GM12865 (cell line): ENCODE measurements around the gene PCNX4.

Experiments
- DNase-seq: peaks from one replicate; pipeline ENCODE4 v3.0.0; 2010; ENCODE audit warnings: low read depth
- H3K4me3 ChIP-seq: 2 replicates; pipeline ENCODE4 v1.5.1; 2011; ENCODE audit warnings: mild to moderate bottlenecking, low read depth, low read length, control low read depth
- TF ChIP-seq, protein P1 (sequence below): IDR thresholded peaks from 2 replicates; pipeline ENCODE4 v1.5.1; 2011; ENCODE audit warnings: low read length, control low read depth, low read depth, inconsistent platforms; ENCODE audit not compliant: insufficient read depth; ENCODE audit errors: missing control alignments

The PCNX4 gene

DNA sequence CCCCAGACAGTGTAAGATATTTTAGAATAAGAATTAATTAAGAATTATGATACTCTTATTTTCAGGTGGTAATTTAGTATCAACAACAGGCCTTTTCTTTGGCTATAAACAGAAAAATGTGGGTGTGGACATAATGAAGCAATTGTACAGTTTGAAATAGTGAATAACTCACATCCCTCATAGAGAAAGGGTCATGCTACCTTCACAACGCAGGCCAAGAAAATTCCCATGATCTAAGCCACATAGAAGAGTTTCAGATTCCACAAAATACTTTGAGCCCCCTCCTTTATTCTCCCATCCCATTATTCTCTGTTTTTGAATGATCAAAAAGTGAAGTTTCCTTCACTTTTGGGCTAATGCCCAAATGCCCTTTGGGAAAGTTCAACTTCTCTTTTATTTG is 97.0 kb downstream of the PCNX4 start:
- TF ChIP-seq, protein P1, sequence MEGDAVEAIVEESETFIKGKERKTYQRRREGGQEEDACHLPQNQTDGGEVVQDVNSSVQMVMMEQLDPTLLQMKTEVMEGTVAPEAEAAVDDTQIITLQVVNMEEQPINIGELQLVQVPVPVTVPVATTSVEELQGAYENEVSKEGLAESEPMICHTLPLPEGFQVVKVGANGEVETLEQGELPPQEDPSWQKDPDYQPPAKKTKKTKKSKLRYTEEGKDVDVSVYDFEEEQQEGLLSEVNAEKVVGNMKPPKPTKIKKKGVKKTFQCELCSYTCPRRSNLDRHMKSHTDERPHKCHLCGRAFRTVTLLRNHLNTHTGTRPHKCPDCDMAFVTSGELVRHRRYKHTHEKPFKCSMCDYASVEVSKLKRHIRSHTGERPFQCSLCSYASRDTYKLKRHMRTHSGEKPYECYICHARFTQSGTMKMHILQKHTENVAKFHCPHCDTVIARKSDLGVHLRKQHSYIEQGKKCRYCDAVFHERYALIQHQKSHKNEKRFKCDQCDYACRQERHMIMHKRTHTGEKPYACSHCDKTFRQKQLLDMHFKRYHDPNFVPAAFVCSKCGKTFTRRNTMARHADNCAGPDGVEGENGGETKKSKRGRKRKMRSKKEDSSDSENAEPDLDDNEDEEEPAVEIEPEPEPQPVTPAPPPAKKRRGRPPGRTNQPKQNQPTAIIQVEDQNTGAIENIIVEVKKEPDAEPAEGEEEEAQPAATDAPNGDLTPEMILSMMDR = no peak

DNA sequence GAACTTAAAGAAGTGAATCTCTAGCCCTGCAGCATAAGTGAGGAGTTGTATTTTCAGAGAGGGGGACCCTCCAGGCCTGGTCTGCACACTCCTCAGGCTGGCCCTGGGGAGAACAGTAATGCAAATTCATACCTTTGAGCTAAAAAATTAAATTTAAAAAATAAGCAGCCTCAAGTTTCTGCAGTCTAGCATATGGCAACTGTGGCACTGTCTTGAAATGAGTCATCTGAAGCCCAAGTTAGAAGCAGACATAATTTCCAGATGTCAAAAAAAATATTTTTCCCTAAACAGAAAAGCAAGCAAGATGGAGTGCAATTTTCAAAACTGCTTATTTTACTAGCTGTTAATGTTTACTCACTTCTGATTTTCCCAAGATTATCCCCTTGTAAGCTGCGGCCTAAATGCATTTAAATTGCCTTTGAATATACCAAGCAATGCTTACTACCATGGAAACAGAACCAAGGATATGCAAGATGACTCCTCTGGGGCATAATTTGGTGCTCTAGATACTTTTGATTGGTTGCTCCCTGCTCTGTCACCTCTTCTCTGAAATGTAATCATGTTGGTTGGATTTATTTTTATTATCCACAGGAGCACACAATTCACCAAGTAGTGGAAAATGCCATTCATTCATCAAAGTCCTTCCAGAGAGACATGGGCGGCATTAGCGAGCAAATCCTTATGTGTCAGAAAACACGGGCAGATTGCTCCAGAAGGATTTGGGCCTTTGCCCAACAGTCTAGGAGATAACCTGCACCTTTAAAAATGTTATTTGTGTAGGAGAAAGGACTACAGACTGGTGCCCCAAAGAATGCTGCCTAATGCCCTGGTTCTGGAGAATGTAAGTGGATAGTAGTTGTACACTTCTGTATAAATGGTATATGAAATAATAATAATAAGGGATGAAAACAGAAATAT is 98.5 kb downstream of the PCNX4 start:
- peak; percentile 42 for DNase-seq
- H3K4me3 ChIP-seq = no peak overlapping the region
- TF ChIP-seq, protein P1 = no peak

More for the DNA sequence above, 97.0 kb downstream of the PCNX4 start:
- no peak for DNase-seq
- no peak overlapping the region for H3K4me3 ChIP-seq

DNA sequence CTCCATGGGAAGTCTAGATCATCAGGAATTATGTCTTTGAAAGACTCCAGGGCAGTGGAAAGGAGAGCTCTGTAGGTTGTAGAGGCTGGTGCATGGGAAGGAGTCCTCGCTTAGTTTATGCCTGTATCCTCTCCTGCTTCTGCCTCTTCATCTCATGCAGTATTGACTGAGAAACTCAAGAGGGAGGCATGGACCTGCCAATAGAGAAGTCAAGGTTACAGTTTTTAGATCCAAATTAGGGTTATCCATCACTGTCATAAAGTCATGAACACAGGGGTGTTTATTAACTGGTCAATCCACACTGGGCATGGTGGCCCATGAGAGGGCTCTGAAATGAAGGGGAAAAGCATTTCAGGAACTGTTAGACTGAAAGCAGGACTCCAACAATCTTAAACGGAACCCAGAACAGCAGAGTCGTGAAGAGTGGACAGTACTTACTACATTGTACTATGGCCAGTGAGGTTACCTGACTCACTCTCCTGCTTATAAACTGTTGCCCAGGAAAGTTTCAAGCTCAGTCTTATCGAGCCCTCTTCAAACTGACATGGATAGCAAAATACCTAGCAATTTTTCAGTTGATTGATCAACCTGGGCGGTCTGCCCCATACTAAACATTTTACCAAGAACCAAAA is 103.6 kb downstream of the PCNX4 start:
- H3K4me3 ChIP-seq = no peak overlapping the region
- TF ChIP-seq, protein P1 = peak; percentile 52
- DNase-seq = peak; percentile 57

DNA sequence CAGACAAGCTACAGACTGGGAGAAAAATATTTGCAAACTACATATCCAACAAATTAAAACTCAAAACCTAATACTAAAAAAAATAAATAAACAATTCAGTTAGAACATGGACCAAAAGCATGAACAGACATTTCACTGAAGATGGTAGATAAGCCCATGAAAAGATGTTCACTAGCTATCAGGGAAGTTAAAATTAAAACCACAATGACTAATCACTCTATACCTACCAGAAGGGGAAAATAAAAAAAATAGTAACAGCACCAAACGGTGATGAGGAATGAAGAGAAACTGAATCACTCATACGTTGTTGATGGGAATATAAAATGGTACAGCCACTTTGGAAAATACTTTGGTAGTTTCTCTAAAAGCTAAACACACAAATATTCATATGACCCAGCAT is 104.6 kb downstream of the PCNX4 start:
- TF ChIP-seq, protein P1 = no peak
- H3K4me3 ChIP-seq = no peak overlapping the region
- DNase-seq = no peak

DNA sequence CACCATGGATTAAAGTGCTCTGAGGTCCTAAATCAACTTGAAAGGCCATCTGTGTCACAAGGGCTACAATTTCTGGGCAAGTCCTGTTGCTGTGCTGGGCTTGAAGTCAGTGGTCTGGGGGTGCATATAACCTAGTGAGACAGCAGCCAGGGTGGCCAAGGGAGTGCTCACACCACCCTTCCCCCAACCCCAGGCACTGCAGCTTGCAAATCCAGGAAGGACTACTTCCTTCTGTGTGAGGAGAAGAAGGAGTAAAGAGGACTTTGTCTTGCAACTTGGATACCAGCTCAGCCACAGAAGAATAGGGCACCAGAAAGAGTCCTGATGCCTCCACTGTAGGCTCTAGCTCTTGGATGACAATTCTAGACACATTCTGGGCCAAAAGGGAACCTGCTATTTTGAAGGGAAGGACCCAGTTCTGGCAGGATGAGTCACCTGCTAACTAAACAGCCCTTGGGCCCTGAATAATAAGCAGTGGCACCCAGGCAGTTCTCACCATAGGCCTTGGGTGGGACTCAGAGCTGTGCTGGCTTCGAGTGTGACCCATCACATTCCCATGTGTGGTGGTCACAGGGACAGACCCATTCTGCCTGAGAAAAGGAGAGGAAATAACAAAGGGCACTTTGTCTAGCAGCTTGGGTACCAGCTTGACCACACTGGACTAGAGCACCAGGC is 106.0 kb downstream of the PCNX4 start:
- no peak for DNase-seq
- TF ChIP-seq, protein P1 = no peak
- no peak overlapping the region for H3K4me3 ChIP-seq

DNA sequence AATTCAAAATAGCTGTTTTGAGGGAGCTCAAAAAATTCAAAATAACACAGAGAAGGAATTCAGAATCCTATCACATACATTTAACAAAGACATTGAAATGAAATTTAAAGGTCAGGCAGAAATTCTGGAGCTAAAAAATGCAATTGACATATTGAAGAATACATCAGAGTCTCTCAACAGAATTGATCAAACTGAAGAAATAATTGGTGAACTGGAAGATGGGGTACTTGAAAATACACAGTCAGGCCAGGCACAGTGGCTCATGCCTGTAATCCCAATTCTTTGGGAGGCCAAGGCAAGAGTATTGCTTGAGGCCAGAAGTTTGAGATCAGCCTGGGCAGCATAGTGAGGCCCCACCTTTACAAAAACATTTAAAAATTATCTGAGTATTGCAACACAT is 107.6 kb downstream of the PCNX4 start:
- DNase-seq = no peak
- TF ChIP-seq, protein P1 = no peak

More for the DNA sequence above, 107.6 kb downstream of the PCNX4 start:
- H3K4me3 ChIP-seq = no peak overlapping the region
